Regular cardiac myocyte (primary cell): ENCODE measurements around the gene KBTBD3. TPM values are rescaled to one million over a fixed set of nuclear protein-coding genes. Genes with fewer than 3 reads are reported as not detected.

Experiments
- total RNA-seq: library from RNA; depleted of rRNA; stranded (reverse); fragments of >200 nt; gene quantifications from 2 replicates; pipeline ENCODE4 v1.2.3, GENCODE V29; 2014

Gene KBTBD3
- 1.3 and 6.2 TPM in 2 replicates for total RNA-seq

GRCh38 chr11:106076919-106077608, at the start of gene KBTBD3:
Gene KBTBD3, minus strand, starts transcription at chr11:106077347. Its CDS starts 18,250 bp downstream, at chr11:106059097.

GRCh38 chr11:106077609-106078455, 685 bp upstream of the KBTBD3 start, which contains the start of gene AASDHPPT:
Gene AASDHPPT, plus strand, starts transcription at chr11:106077662. Its CDS starts 49 bp downstream, at chr11:106077711.

GRCh38 chr11:106021967-106022794, 55.0 kb downstream of the KBTBD3 start, which contains the start of gene MSANTD4:
Gene MSANTD4, minus strand, starts transcription at chr11:106022240. Its CDS starts 11,323 bp downstream, at chr11:106010917.

Other genes with a start within 250 kb of the KBTBD3 start
- gene MSANTD4, start 55.1 kb downstream of the KBTBD3 start, total RNA-seq, result 29.9 and 56.7 TPM in 2 replicates
- 53.8 and 59.6 TPM in 2 replicates for gene AASDHPPT, start 315 bp upstream of the KBTBD3 start, total RNA-seq